Stimulated activated CD8-positive, alpha-beta memory T cell treated with anti-CD3 and anti-CD28 coated beads, Interleukin-4, amount 100 ng/mL, for 1 hour (primary cell): ENCODE measurements around the gene FBXO15.

Experiments
- DNase-seq, 2 donors: peaks; one replicate each; pipeline ENCODE4 v3.0.0-alpha.2; 2020; ENCODE audit warnings: low read depth in 2 of 2, low spot score in 1 of 2

FBXO15 gene

GRCh38 chr18:74063557-74063956 lies 84.1 kb downstream of the FBXO15 start:
- DNase-seq: no peak

GRCh38 chr18:74063023-74063422 lies 84.6 kb downstream of the FBXO15 start:
- no peak for DNase-seq

GRCh38 chr18:74062037-74062436 lies 85.6 kb downstream of the FBXO15 start:
- no peak for DNase-seq

GRCh38 chr18:74060579-74060978 lies 87.1 kb downstream of the FBXO15 start:
- no peak for DNase-seq

- DNase-seq: no peak
These were observed 96.8 kb downstream of the FBXO15 start for GRCh38 chr18:74050807-74051206.

- DNase-seq: peak; percentile 14 to 26
These were observed 106.9 kb downstream of the FBXO15 start for GRCh38 chr18:74040459-74041332.

- DNase-seq: no peak
These were observed 107.6 kb downstream of the FBXO15 start for GRCh38 chr18:74040008-74040407.

- DNase-seq: no peak
These were observed 118.5 kb downstream of the FBXO15 start for GRCh38 chr18:74029161-74029560.
